LNCaP clone FGC (cell line): ENCODE measurements around the gene SEL1L3.

ENCODE experiments used
- DNase-seq: peaks from one replicate; pipeline ENCODE4 v3.0.0-alpha.2; 2011; ENCODE audit warnings: low read depth
- H3K4me3 ChIP-seq: 2 replicates; pipeline ENCODE4 v1.5.1; 2011; ENCODE audit warnings: mild to moderate bottlenecking, low read depth, low read length, control low read depth
- TF ChIP-seq, protein P1 (sequence below): IDR thresholded peaks from 2 replicates; pipeline ENCODE4 v1.5.1; 2012; ENCODE audit warnings: mild to moderate bottlenecking; ENCODE audit not compliant: control insufficient read depth, insufficient read depth; ENCODE audit errors: extremely low read depth

SEL1L3 gene

DNA sequence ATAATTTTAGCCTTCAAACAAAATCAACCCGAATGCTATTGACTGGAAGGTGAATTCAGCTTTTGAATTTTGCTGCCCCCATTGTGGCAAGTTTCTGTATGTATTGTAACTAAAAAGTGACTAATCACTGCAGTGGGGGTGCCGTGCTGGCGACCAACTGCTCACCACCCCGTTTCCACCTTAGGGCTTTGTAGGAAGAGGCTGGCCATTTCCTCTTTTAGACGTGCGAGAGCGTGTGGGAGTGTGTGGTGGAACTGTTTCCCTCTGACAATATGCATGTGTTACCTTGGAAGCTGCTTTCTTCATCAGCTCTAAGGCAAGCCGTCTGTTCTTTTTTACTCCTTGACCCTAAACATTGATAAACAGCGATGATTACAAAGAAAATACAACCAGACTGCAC is 78.8 kb downstream of the SEL1L3 start:
- TF ChIP-seq, protein P1, sequence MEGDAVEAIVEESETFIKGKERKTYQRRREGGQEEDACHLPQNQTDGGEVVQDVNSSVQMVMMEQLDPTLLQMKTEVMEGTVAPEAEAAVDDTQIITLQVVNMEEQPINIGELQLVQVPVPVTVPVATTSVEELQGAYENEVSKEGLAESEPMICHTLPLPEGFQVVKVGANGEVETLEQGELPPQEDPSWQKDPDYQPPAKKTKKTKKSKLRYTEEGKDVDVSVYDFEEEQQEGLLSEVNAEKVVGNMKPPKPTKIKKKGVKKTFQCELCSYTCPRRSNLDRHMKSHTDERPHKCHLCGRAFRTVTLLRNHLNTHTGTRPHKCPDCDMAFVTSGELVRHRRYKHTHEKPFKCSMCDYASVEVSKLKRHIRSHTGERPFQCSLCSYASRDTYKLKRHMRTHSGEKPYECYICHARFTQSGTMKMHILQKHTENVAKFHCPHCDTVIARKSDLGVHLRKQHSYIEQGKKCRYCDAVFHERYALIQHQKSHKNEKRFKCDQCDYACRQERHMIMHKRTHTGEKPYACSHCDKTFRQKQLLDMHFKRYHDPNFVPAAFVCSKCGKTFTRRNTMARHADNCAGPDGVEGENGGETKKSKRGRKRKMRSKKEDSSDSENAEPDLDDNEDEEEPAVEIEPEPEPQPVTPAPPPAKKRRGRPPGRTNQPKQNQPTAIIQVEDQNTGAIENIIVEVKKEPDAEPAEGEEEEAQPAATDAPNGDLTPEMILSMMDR: no peak
- no peak for DNase-seq
- H3K4me3 ChIP-seq: no peak overlapping the region

DNA sequence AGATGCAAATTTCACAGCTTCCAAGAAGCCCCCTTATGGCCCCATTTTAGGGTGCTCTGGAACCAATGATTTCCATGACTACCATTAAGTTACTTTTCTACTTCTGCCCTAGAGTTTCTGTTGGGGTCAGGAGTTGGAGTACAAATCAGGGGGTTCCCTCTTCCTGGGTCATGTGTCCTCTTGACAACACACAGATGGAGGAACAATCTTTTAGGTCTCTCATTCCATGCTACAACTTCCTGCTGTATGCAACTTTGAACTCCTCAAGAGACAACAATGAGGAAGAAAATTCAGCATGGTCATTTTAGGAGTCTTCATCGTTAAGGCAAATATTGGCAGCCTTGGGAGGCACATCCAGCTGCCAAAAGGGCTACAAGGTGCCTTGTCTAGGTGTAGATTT is 79.7 kb downstream of the SEL1L3 start:
- TF ChIP-seq, protein P1: no peak
- no peak overlapping the region for H3K4me3 ChIP-seq
- DNase-seq: no peak

DNA sequence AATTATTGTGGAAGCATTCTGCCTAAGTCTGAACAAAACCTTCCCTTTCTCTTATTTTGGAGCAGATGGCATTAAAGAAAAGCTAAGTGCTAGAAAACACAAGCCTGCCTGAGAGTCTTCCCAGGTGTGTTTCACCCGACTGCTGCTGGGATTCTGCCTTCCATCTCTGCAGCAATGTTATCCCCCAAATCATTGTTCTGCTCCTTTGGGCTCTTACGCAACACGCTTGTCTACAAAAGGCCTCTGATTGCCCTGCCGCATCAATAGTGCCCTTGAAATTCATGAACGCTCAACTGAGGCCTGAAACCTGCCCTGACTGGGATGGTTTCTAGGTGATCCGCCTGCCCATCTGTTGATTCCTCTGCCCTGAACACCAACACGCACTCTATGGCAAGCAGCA is 80.3 kb downstream of the SEL1L3 start:
- H3K4me3 ChIP-seq: no peak overlapping the region
- DNase-seq: no peak
- TF ChIP-seq, protein P1: no peak

DNA sequence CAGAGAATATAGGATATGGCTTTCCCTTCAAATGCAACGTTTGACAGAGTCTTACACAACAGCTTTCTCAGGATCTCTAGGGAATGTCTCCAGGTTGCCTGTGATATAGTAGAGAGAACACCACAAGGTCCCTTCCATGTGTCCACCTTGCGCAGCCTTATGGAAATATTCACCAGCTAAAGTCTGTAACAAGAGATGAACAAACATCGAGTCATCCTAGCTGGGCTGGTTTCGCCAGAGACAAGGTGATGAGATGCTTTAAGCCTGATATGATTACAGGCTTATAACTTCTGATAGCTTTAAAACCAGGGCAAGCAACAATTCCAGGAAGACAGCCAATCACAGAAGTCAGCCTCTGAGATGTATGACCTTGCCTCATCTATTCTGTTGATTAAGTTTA is 83.8 kb downstream of the SEL1L3 start:
- no peak overlapping the region for H3K4me3 ChIP-seq
- TF ChIP-seq, protein P1: no peak
- no peak for DNase-seq

GRCh38 chr4:25776795-25777194 is 86.0 kb downstream of the SEL1L3 start:
- H3K4me3 ChIP-seq: no peak overlapping the region
- DNase-seq: no peak
- TF ChIP-seq, protein P1: no peak

- no peak overlapping the region for H3K4me3 ChIP-seq
- no peak for DNase-seq
- TF ChIP-seq, protein P1: no peak
These were observed 87.6 kb downstream of the SEL1L3 start for GRCh38 chr4:25775166-25775565.

DNA sequence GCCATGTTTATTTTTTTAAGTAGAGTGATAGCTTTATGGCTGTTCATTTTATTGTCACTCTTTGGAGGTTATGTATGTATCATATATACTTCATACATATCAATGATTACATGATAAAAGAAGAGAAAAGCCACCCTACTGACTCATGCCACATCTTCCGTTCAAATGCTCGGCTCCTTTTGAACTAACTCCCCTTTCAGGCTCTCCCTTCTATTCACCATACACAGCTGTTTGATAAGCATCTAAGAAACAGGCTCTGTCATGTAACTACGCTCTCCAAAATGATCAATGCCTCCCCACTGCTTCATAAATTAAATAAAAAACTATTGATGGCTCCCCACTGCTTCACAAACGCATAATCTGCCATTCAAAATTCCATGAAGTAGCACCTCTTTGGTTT is 89.4 kb downstream of the SEL1L3 start:
- TF ChIP-seq, protein P1: no peak
- DNase-seq: no peak
- no peak overlapping the region for H3K4me3 ChIP-seq
